ENCODE results near the gene ARFGEF3. TPM values are rescaled to one million over a fixed set of nuclear protein-coding genes. Genes with fewer than 3 reads are reported as not detected.

Gene ARFGEF3
- total and polyA plus RNA-seq, 4 donors = 0.06 to 0.33 (median 0.16) TPM

- WGBS = 89% methylated on average over 3 of the region's 3 CpGs
- no peak for DNase-seq (ENCODE audit: low spot score)
- TF ChIP-seq HNF4G (IDR thresholded peaks at IDR 0.05) (no peak), CTCF (IDR thresholded peaks at IDR 0.05; ENCODE audit: low read depth, low read length, missing input control) (no peak), ZBTB33 (IDR thresholded peaks at IDR 0.05) (no peak), SP1 (IDR thresholded peaks at IDR 0.05) (no peak), RAD21 (IDR thresholded peaks at IDR 0.05) (no peak), FOXA2 (IDR thresholded peaks at IDR 0.05) (no peak), FOXA1 (IDR thresholded peaks at IDR 0.05) (no peak), JUND (IDR thresholded peaks at IDR 0.05) (no peak), TAF1 (conservative IDR thresholded peaks at IDR 0.05) (no peak), ATF3 (IDR thresholded peaks at IDR 0.05) (no peak), GABPA (IDR thresholded peaks at IDR 0.05 in 1 of 2, conservative IDR thresholded peaks at IDR 0.05 in 1 of 2) (no peak), RXRA (IDR thresholded peaks at IDR 0.05) (no peak)
- Histone ChIP-seq H3K4me3 (ENCODE audit: low read depth in 1 of 3, low read length in 3 of 3) (no peak overlapping the region), H3K27ac (ENCODE audit: low read depth in 1 of 2, low read length in 2 of 2) (no peak overlapping the region), H3K4me1 (ENCODE audit: control insufficient read depth in 4 of 4, insufficient read depth in 4 of 4, low read length in 3 of 4) (no peaks in the 10 kb centered on the region), H3K27me3 (ENCODE audit: control insufficient read depth in 4 of 4, insufficient read depth in 4 of 4, low read length in 3 of 4) (no peaks in the 10 kb centered on the region), H3K9me3 (ENCODE audit: control insufficient read depth in 4 of 4, low read length in 3 of 4) (peaks cover 0 to 2% (median 0%) of the 10 kb centered on the region in 4 donors), H3K36me3 (ENCODE audit: control insufficient read depth in 4 of 4, insufficient read depth in 3 of 4, low read depth in 1 of 4, low read length in 3 of 4) (no peaks in the 10 kb centered on the region), H3K9ac (ENCODE audit: low read depth in 1 of 2, low read length in 2 of 2) (no peak overlapping the region)
Observed at GRCh38 chr6:138184230-138184629, 22.5 kb downstream of the ARFGEF3 start.

- TF ChIP-seq FOXA1 (IDR thresholded peaks at IDR 0.05) = no peak
- TF ChIP-seq CTCF (IDR thresholded peaks at IDR 0.05; ENCODE audit: low read depth, low read length, missing input control) = no peak
- TF ChIP-seq FOXA2 (IDR thresholded peaks at IDR 0.05) = no peak
- no peak for TF ChIP-seq HNF4G (IDR thresholded peaks at IDR 0.05)
- no peak for TF ChIP-seq HNF4A (conservative IDR thresholded peaks at IDR 0.05)
- TF ChIP-seq RXRA (IDR thresholded peaks at IDR 0.05) = no peak
- no peak for TF ChIP-seq MAX (IDR thresholded peaks at IDR 0.05)
- no peak for TF ChIP-seq JUND (IDR thresholded peaks at IDR 0.05)
- TF ChIP-seq ZBTB33 (IDR thresholded peaks at IDR 0.05) = no peak
- TF ChIP-seq ATF3 (IDR thresholded peaks at IDR 0.05) = no peak
- TF ChIP-seq RAD21 (IDR thresholded peaks at IDR 0.05) = no peak
- no peak for TF ChIP-seq SP1 (IDR thresholded peaks at IDR 0.05)
- TF ChIP-seq NR2F2 (IDR thresholded peaks at IDR 0.05) = no peak
- no peak for TF ChIP-seq TAF1 (conservative IDR thresholded peaks at IDR 0.05)
- TF ChIP-seq GABPA (IDR thresholded peaks at IDR 0.05 in 1 of 2, conservative IDR thresholded peaks at IDR 0.05 in 1 of 2) = no peak
- no peak for TF ChIP-seq EGR1 (IDR thresholded peaks at IDR 0.05; ENCODE audit: low read depth in 2 of 2)
- TF ChIP-seq YY1 (IDR thresholded peaks at IDR 0.05) = no peak
- TF ChIP-seq REST (IDR thresholded peaks at IDR 0.05) = no peak
- DNase-seq (ENCODE audit: low spot score) = no peak
Observed at GRCh38 chr6:138187156-138187555, 25.4 kb downstream of the ARFGEF3 start.

More at GRCh38 chr6:138187156-138187555, 25.4 kb downstream of the ARFGEF3 start:
- Histone ChIP-seq H3K9me3 (ENCODE audit: control insufficient read depth in 4 of 4, low read length in 3 of 4) (no peaks in the 10 kb centered on the region), H3K4me1 (ENCODE audit: control insufficient read depth in 4 of 4, insufficient read depth in 4 of 4, low read length in 3 of 4) (no peaks in the 10 kb centered on the region), H3K36me3 (ENCODE audit: control insufficient read depth in 4 of 4, insufficient read depth in 3 of 4, low read depth in 1 of 4, low read length in 3 of 4) (no peaks in the 10 kb centered on the region), H3K9ac (ENCODE audit: low read depth in 1 of 2, low read length in 2 of 2) (no peak overlapping the region), H3K4me3 (ENCODE audit: low read depth in 1 of 3, low read length in 3 of 3) (no peak overlapping the region), H3K27me3 (ENCODE audit: control insufficient read depth in 4 of 4, insufficient read depth in 4 of 4, low read length in 3 of 4) (peaks cover 0 to 3% (median 1%) of the 10 kb centered on the region in 4 donors), H3K27ac (ENCODE audit: low read depth in 1 of 2, low read length in 2 of 2) (no peak overlapping the region)
- WGBS = 93% methylated on average over 4 of the region's 4 CpGs
